CD4-positive, alpha-beta memory T cell (primary cell): Measurements from ENCODE around the gene LAMA5. TPM values are rescaled to one million over a fixed set of nuclear protein-coding genes. Genes with fewer than 3 reads are reported as not detected.

Source experiments
- CTCF ChIA-PET: fragments of 350-600 bp; sonication (Branson Sonifier 250); formaldehyde crosslinking; loops from one replicate; lab custom pipeline; 2021; ENCODE audit warnings: inconsistent platforms; ENCODE audit not compliant: partially characterized antibody; lab: Charles Lee
- POLR2A ChIA-PET: fragments of 350-600 bp; sonication (Branson Sonifier 250); formaldehyde crosslinking; loops from one replicate; lab custom pipeline; 2021; ENCODE audit not compliant: partially characterized antibody; lab: Charles Lee
- DNase-seq, 5 donors: peaks; one replicate each; pipeline versions ENCODE4 v3.0.0 to v3.0.0-alpha.2; 2020 to 2022; ENCODE audit warnings: mixed read lengths in 1 of 5
- H3K27ac ChIP-seq: one replicate; pipeline ENCODE4 v1.7.0; 2013; ENCODE audit warnings: low read depth, low read length
- H3K27me3 ChIP-seq: 2 replicates; pipeline ENCODE4 v1.7.0; 2013; ENCODE audit warnings: mild to moderate bottlenecking, low read length, moderate library complexity; ENCODE audit not compliant: insufficient read depth
- H3K36me3 ChIP-seq: 2 replicates; pipeline ENCODE4 v1.7.0; 2013; ENCODE audit warnings: mild to moderate bottlenecking, low read length, moderate library complexity; ENCODE audit not compliant: insufficient read depth
- H3K4me1 ChIP-seq: 2 replicates; pipeline ENCODE4 v1.7.0; 2013; ENCODE audit warnings: mild to moderate bottlenecking, low read length, moderate library complexity; ENCODE audit not compliant: insufficient read depth
- H3K4me3 ChIP-seq, 2 donors: one replicate each; pipeline ENCODE4 v1.7.0; 2013; ENCODE audit warnings: low read length in 2 of 2, mild to moderate bottlenecking in 1 of 2
- H3K9me3 ChIP-seq, 2 donors: one replicate each; pipeline ENCODE4 v1.7.0; 2013; ENCODE audit warnings: low read length in 2 of 2, control low read depth in 1 of 2; ENCODE audit not compliant: control insufficient read depth in 1 of 2
- H3K27ac Mint-ChIP-seq, 7 donors: one replicate each; pipeline ENCODE4 v1.8.0; 2020 to 2021; ENCODE audit warnings: mixed read lengths in 7 of 7, mild to moderate bottlenecking in 6 of 7, inconsistent platforms in 3 of 7, moderate library complexity in 3 of 7
- H3K27me3 Mint-ChIP-seq, 2 donors: one replicate each; pipeline ENCODE4 v1.8.0; 2020 to 2021; ENCODE audit warnings: mixed read lengths in 2 of 2
- H3K36me3 Mint-ChIP-seq, 2 donors: one replicate each; pipeline ENCODE4 v1.8.0; 2020 to 2021; ENCODE audit warnings: mixed read lengths in 2 of 2, inconsistent platforms in 1 of 2, mild to moderate bottlenecking in 1 of 2
- H3K4me1 Mint-ChIP-seq, 4 donors: one replicate each; pipeline ENCODE4 v1.8.0; 2020 to 2021; ENCODE audit warnings: mixed read lengths in 4 of 4, mild to moderate bottlenecking in 1 of 4
- H3K4me3 Mint-ChIP-seq, 8 donors: one replicate each; pipeline ENCODE4 v1.8.0; 2020 to 2021; ENCODE audit warnings: mixed read lengths in 8 of 8, mild to moderate bottlenecking in 7 of 8, moderate library complexity in 6 of 8, inconsistent platforms in 3 of 8
- H3K9me3 Mint-ChIP-seq, 8 donors: one replicate each; pipeline ENCODE4 v1.8.0; 2020 to 2021; ENCODE audit warnings: mixed read lengths in 8 of 8, mild to moderate bottlenecking in 5 of 8, inconsistent platforms in 3 of 8, moderate library complexity in 1 of 8
- intact Hi-C: fragments of 100-400 bp; cut with micrococcal nuclease; formaldehyde crosslinking; loops from one replicate; pipeline ENCODE4 v1.15.1; 2023
- polyA plus RNA-seq, 2 donors: library from polyadenylated mRNA; unstranded; fragments of 300-500 nt; fragmentation: Illumina TruSeq; gene quantifications; one replicate each; pipeline ENCODE4 v1.2.3, GENCODE V29; 2021
- total RNA-seq, 2 experiments: library from RNA; stranded (reverse); gene quantifications; one replicate each; pipeline ENCODE4 v1.2.3, GENCODE V29; 2021

Gene LAMA5
- total and polyA plus RNA-seq, 4 experiments from 2014 or later, result 0.49 TPM; not detected in 3

DNA sequence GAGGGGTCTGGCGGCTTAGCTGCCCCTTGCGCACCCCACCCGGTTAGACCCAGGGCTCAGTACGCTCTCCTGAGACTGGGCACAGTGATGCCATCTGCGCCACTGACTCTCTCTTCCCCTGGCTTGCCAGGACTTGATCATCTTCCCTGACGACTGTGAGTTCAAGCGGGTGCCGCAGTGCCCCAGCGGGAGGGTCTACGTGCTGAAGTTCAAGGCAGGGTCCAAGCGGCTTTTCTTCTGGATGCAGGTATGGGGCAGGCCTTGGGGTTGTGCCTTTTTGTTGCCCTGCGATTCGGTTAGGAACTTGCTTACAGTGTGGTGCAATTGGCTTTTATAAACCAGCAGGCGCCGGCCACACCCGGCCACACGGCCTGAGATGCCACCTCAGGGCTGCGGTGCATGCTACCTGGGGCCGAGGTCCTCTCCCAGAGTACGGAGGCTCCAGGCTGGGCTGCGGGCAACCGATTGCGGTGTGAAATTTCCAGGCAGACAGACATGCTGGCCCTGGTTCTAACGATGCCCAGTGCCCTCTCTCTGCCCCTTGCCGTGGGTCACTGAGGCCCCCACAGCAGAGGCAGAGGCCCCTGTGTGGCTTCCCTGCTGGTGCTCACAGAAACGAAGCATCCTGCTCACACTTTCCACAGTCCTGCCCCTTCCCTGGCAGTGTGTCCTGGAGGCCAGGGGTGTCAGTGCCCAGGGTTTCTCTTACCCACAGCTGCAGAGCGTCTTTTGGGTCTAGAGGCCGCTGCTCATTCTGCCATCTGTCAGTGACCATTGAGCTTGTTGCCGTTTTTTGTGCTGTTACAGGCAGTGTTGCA, 62.6 kb downstream of the LAMA5 start:
- intact Hi-C loops, result loop anchor here (5.0 kb wide), 1 partner anchor 292 kb away; no protein-coding TSS in a partner anchor
- Mint-ChIP-seq H3K9me3 (no peaks in the 10 kb centered on the region), H3K27me3 (no peaks in the 10 kb centered on the region), H3K27ac (peak overlapping the region; percentile 81 to 91 (median 88)), H3K36me3 (peaks cover 11 to 32% of the 10 kb centered on the region in 2 donors), H3K4me1 (peaks cover 10 to 32% (median 23%) of the 10 kb centered on the region in 4 donors), H3K4me3 (peak overlapping the region; percentile 73 to 94 (median 89))
- Histone ChIP-seq H3K27me3 (no peaks in the 10 kb centered on the region), H3K4me1 (peaks cover 30% of the 10 kb centered on the region), H3K36me3 (peaks cover 40% of the 10 kb centered on the region), H3K27ac (peak overlapping the region; percentile 90), H3K4me3 (peak overlapping the region; percentile 65 to 96), H3K9me3 (no peaks in the 10 kb centered on the region)
- no peak for DNase-seq
- ChIA-PET POLR2A (no interaction called here), CTCF (interaction anchor here (0.6 to 1.2 kb wide), 2 partner anchors 78 to 215 kb away, joined by 3 to 4 read pairs; no protein-coding TSS in a partner anchor)

DNA sequence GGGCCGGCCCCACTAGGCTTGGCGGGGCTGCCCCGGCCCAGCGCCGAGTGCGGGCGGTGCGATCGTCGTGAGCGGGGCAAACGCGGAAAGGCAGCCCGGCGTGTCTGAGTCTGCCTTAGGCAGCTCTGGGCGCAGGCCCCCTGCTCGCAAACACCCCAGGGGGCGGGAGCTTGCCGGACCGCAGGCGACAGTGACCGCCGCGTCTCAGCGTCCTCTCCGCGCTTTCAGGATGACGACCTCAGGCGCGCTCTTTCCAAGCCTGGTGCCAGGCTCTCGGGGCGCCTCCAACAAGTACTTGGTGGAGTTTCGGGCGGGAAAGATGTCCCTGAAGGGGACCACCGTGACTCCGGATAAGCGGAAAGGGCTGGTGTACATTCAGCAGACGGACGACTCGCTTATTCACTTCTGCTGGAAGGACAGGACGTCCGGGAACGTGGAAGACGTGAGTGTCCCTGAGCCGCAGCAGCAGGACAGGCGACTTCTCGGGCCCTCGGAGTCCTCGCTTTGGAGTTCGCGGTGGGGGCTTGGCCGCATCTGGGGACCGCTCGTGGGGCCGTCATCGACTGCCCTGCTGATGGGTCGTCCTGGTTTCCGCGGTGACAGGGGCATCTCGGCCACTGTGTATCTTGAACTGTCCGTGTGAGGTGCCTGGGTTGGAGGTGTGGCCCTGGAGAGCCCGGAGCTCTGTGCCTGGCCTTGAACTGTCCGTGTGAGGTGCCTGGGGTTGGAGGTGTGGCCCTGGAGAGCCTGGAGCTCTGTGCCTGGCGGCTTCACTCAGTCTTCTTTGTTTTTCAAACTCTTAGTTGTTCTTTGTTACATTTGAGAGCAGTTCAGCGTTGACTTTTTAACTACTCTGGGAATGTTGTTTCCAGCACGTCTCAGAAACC, 63.5 kb downstream of the LAMA5 start:
- ChIA-PET CTCF (interaction anchor here (1.7 kb wide), 1 partner anchor 79 kb away, joined by 7 read pairs; no protein-coding TSS in a partner anchor), POLR2A (interaction anchor here (2.3 kb wide), 1 partner anchor 83 kb away, joined by 19 read pairs; the partner anchor contains the start of gene RPS21)
- Histone ChIP-seq H3K9me3 (no peaks in the 10 kb centered on the region), H3K27me3 (no peaks in the 10 kb centered on the region), H3K36me3 (peaks cover 37% of the 10 kb centered on the region), H3K4me1 (peaks cover 30% of the 10 kb centered on the region), H3K4me3 (peak overlapping the region; percentile 65 to 96), H3K27ac (peak overlapping the region; percentile 90)
- no peaks in the 10 kb centered on the region for H3K27me3 Mint-ChIP-seq
- intact Hi-C loops, result loop anchor here (5.0 kb wide), 1 partner anchor 291 kb away; no protein-coding TSS in a partner anchor
- H3K4me1 Mint-ChIP-seq, result peaks cover 10 to 32% (median 23%) of the 10 kb centered on the region in 4 donors
- peaks cover 7 to 28% of the 10 kb centered on the region in 2 donors for H3K36me3 Mint-ChIP-seq
- peak overlapping the region; percentile 78 to 91 (median 83) for H3K27ac Mint-ChIP-seq
- H3K4me3 Mint-ChIP-seq, result peak overlapping the region; percentile 86 to 94 (median 89)
- no peak for DNase-seq
- no peaks in the 10 kb centered on the region for H3K9me3 Mint-ChIP-seq

DNA sequence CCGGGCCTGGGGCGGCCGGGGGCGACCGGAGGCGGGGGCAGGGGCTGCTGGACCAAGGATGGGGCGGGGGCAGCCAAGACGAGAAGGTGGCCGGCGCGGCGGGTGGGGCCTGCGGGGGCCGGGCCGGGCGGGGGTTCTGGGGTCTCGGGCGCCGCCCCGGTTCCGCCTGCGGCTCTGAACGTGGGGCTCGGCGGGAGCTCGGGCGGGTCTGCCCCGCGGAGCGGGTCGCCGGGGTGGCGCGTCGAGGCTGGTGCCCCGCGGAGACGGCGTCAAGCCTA, 64.1 kb downstream of the LAMA5 start:
- POLR2A ChIA-PET, result interaction anchor here (2.3 kb wide), 1 partner anchor 83 kb away, joined by 19 read pairs; the partner anchor contains the start of gene RPS21
- peaks cover 7 to 28% of the 10 kb centered on the region in 2 donors for H3K36me3 Mint-ChIP-seq

DNA sequence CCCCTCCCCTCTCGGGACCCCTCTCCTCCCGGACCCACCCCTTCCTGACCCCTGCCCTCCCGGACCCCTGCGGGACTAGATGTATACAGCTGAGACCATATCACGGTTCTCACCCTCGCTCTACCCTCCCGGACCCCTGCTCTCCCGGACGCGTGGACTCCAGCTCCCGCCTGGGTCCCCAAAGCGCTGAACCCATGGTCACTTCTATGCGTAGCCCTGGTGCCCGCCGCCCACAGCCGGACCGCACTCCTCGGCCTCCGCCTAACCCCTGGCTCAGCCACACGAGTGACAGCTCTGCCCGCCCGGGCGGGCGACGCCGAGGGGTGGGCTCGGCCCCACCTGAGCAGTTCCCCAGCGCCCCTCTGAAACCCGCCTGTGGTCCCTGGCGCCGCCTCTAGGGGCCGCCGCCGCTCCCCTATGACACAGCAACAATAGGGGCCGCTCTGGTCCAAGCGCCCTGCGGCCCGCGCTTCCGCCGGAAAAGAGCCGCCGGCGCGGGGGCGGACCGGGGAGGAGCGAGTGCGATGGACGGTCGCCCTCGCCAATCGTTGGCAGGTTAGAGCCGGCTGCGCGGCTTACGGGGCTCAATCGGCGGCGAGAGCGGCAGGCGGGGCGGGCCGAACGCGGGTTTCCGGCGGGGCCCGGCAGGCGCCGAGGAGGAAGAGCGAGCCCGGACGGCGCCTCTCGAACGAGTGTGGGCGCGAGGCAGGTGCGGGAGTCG, 64.6 kb downstream of the LAMA5 start, which contains the start of gene ADRM1:
Gene ADRM1, plus strand, starts transcription at position 657 of the 721 bp plus-strand sequence. CDS start 572 bp downstream, outside the sequence.
- peaks cover 7 to 28% of the 10 kb centered on the region in 2 donors for H3K36me3 Mint-ChIP-seq
- no peaks in the 10 kb centered on the region for H3K27me3 Mint-ChIP-seq
- Histone ChIP-seq H3K9me3 (no peaks in the 10 kb centered on the region), H3K27me3 (no peaks in the 10 kb centered on the region), H3K4me3 (peak within 1 kb of the TSS; percentile 69 to 96), H3K4me1 (peaks cover 30% of the 10 kb centered on the region), H3K27ac (peak within 1 kb of the TSS; percentile 90), H3K36me3 (peaks cover 26% of the 10 kb centered on the region)
- peak within 1 kb of the TSS; percentile 93 to 100 (median 96) for H3K4me3 Mint-ChIP-seq
- intact Hi-C loops, result loop anchor here (1.0 to 5.0 kb wide), 8 partner anchors 64 to 290 kb away; partner anchors contain the start of genes CABLES2, LSM14B, MTG2 and OSBPL2
- peak within 1 kb of the TSS; percentile 98 to 99 (median 98) for H3K27ac Mint-ChIP-seq
- ChIA-PET CTCF (interaction anchor here (0.9 to 1.7 kb wide), 2 partner anchors 28 to 80 kb away, joined by 3 to 7 read pairs; no protein-coding TSS in a partner anchor), POLR2A (interaction anchor here (0.6 to 2.3 kb wide), 5 partner anchors 65 to 236 kb away, joined by 3 to 19 read pairs (median 5); partner anchors contain the start of genes OSBPL2 and RPS21)
- H3K9me3 Mint-ChIP-seq, result no peaks in the 10 kb centered on the region
- H3K4me1 Mint-ChIP-seq, result peaks cover 10 to 32% (median 23%) of the 10 kb centered on the region in 4 donors
- peak; percentile 94 to 99 (median 97) for DNase-seq

More for the DNA sequence above, 64.1 kb downstream of the LAMA5 start:
- peak overlapping the region in 1 of 2 donors; percentile 96 for H3K4me3 ChIP-seq
- CTCF ChIA-PET, result interaction anchor here (1.7 kb wide), 1 partner anchor 80 kb away, joined by 7 read pairs; no protein-coding TSS in a partner anchor
- peaks cover 30% of the 10 kb centered on the region for H3K4me1 ChIP-seq
- no peaks in the 10 kb centered on the region for H3K9me3 ChIP-seq
- H3K4me1 Mint-ChIP-seq, result peaks cover 10 to 32% (median 23%) of the 10 kb centered on the region in 4 donors
- H3K27ac ChIP-seq, result peak overlapping the region; percentile 90
- DNase-seq, result no peak
- H3K27ac Mint-ChIP-seq, result peak overlapping the region in 6 of 7 donors; percentile 57 to 99 (median 98)
- H3K4me3 Mint-ChIP-seq, result peak overlapping the region in 7 of 8 donors; percentile 93 to 100 (median 97)
- peaks cover 31% of the 10 kb centered on the region for H3K36me3 ChIP-seq
- no peaks in the 10 kb centered on the region for H3K9me3 Mint-ChIP-seq
- H3K27me3 Mint-ChIP-seq, result no peaks in the 10 kb centered on the region
- intact Hi-C loops, result loop anchor here (5.0 kb wide), 1 partner anchor 291 kb away; no protein-coding TSS in a partner anchor
- no peaks in the 10 kb centered on the region for H3K27me3 ChIP-seq

DNA sequence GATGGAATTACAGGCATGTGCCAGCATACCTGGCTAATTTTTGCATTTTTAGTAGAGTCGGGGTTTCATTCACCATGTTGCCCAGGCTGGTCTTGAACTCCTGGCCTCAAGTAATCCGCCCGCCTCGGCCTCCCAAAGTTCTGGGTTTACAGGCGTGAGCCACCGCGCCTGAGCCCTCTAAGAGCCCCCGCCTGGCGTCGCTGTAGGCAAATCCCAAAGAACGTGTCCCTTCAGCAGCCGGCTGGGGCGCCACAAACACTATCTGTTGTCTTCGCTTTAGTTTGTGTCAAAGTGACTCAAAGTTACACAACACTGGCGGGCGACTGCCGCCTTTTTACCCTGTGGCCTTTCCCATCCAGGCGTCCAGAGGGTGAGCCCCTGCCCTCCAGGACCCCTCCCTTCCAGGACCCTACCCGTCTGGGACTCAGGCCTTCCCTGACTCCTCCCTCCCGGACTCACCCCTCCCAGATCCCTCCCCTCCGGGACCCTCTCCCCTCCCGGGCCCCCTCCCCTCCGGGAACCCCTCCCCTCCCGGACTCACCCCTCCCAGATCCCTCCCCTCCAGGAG, 65.3 kb downstream of the LAMA5 start:
- CTCF ChIA-PET, result interaction anchor here (0.9 to 3.1 kb wide), 3 partner anchors 28 to 291 kb away, joined by 3 to 10 read pairs (median 7); no protein-coding TSS in a partner anchor
- no peaks in the 10 kb centered on the region for H3K9me3 ChIP-seq
- peak overlapping the region; percentile 69 to 96 for H3K4me3 ChIP-seq
- no peaks in the 10 kb centered on the region for H3K27me3 Mint-ChIP-seq
- POLR2A ChIA-PET, result interaction anchor here (0.6 to 2.3 kb wide), 5 partner anchors 64 to 236 kb away, joined by 3 to 19 read pairs (median 5); partner anchors contain the start of genes OSBPL2 and RPS21
- peaks cover 10 to 32% (median 23%) of the 10 kb centered on the region in 4 donors for H3K4me1 Mint-ChIP-seq
- H3K27ac ChIP-seq, result peak overlapping the region; percentile 90
- DNase-seq, result peak; percentile 83 to 92 (median 86)
- H3K27me3 ChIP-seq, result no peaks in the 10 kb centered on the region
- peak overlapping the region; percentile 98 to 99 (median 98) for H3K27ac Mint-ChIP-seq
- peaks cover 30% of the 10 kb centered on the region for H3K4me1 ChIP-seq
- peaks cover 7 to 28% of the 10 kb centered on the region in 2 donors for H3K36me3 Mint-ChIP-seq
- peaks cover 19% of the 10 kb centered on the region for H3K36me3 ChIP-seq
- peak overlapping the region; percentile 93 to 100 (median 96) for H3K4me3 Mint-ChIP-seq
- intact Hi-C loops, result loop anchor here (1.0 to 5.0 kb wide), 9 partner anchors 64 to 315 kb away; partner anchors contain the start of genes CABLES2, LSM14B, MTG2 and OSBPL2
- H3K9me3 Mint-ChIP-seq, result no peaks in the 10 kb centered on the region
